RPMI7951 (cell line): ENCODE data around the gene KANSL1. TPM values are rescaled to one million over a fixed set of nuclear protein-coding genes. Genes with fewer than 3 reads are reported as not detected.

ENCODE experiments used
- DNase-seq: peaks from one replicate; pipeline ENCODE4 v3.0.0-alpha.2; 2012; ENCODE audit warnings: low read depth
- total RNA-seq: library from RNA; depleted of rRNA; stranded (reverse); fragments of >200 nt; shearing (Covaris generic); gene quantifications from 2 replicates; pipeline ENCODE4 v1.2.3, GENCODE V29; 2014; rRNA removed

The KANSL1 gene
- total RNA-seq, 1 experiment from 2014 or later = 23.7 TPM

DNA sequence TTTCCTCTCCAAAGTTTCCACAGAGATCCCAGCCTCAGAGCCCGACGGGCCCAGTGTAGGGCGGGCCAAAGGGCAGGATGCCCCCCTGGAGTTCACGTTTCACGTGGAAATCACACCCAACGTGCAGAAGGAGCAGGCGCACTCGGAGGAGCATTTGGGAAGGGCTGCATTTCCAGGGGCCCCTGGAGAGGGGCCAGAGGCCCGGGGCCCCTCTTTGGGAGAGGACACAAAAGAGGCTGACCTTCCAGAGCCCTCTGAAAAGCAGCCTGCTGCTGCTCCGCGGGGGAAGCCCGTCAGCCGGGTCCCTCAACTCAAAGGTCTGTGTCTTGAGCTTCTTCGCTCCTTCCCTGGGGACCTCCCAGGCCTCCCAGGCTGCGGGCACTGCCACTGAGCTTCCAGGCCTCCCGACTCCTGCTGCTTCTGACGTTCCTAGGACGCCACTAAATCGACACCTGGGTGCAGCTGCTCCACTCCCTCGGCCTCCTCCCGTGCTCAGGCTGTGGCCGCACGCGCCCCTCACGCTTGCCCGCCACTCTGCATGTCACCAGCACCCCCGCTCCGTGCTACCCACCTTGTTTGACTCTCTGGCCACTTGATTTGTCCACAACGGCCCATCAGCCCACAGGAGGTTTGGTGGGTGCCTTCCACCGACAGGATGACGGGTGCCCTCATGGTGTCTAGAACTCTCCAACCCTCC is 209.5 kb downstream of the KANSL1 start:
- no peak for DNase-seq

DNA sequence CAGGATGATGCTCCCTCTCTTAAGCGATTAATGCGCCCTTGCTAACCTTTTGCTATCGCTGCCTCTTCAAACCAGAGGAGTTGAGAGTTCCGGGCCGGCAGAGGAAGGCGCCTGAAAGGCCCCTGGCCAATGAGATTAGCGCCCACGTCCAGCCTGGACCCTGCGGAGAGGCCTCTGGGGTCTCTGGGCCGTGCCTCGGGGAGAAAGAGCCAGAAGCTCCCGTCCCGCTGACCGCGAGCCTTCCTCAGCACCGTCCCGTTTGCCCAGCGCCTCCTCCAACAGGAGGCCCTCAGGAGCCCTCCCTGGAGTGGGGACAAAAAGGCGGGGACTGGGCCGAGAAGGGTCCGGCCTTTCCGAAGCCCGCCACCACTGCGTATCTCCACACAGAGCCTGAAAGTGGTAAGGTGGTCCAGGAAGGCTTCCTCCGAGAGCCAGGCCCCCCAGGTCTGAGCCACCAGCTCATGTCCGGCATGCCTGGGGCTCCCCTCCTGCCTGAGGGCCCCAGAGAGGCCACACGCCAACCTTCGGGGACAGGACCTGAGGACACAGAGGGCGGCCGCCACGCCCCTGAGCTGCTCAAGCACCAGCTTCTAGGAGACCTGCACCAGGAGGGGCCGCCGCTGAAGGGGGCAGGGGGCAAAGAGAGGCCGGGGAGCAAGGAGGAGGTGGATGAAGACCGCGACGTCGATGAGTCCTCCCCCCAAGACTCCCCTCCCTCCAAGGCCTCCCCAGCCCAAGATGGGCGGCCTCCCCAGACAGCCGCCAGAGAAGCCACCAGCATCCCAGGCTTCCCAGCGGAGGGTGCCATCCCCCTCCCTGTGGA is 210.2 kb downstream of the KANSL1 start:
- DNase-seq = no peak

DNA sequence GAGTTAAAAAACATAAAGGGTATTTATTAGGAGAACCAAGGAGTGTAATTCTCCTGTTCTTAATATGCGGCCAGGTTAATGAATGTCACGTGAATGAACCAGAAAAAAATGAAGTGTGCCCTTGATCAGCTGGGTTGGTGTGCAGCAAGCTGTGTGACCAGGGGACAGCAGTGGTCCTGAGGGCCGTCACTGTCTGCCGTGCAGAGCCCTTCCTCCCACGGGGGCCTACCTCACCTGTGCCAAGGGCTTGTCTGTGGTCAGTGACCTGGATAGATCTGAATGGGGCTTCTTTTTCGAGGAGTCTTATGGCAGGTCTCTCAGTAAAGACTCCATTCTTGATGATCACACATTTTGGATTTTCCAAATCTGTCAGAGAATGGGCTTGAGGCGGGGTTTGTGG is 211.9 kb downstream of the KANSL1 start:
- DNase-seq = no peak

DNA sequence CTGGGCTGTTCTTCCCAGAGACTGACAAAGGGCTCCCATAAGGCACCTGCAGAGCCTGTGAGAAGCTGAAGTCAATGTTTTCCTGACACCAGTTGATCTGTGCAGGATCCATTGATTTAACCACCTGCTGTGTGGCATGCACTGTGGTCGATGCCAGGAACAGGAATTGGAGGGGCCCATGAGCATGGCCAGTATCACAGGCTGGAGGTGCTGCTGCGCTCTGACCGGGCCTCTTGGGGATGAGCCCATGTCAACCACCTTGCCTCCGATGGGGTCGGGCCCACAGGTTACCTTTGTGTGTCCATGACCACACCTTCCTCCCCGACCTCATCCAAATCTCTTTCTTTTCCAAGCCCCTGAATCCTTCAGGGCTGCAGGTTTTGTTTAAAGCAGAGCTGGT is 212.4 kb downstream of the KANSL1 start:
- DNase-seq = no peak

Other genes with a start within 250 kb of the KANSL1 start
- gene STH, start 194.2 kb downstream of the KANSL1 start, total RNA-seq = not detected in 2 replicates
- 0.20 and 0.36 TPM in 2 replicates for gene LRRC37A, start 101.7 kb upstream of the KANSL1 start, total RNA-seq
- 13.1 and 18.1 TPM in 2 replicates for gene ARL17B, start 168.3 kb upstream of the KANSL1 start, total RNA-seq